Activated CD4-positive, alpha-beta T cell treated with anti-CD3 and anti-CD28 coated beads, Interleukin-2, amount 10 ng/mL, durations not matched to agents 24 days and 14 days (primary cell): ENCODE data around the gene ULK4. TPM values are rescaled to one million over a fixed set of nuclear protein-coding genes. Genes with fewer than 3 reads are reported as not detected.
A peak's percentile ranks its signal among the peaks of the same experiment; 100 is the strongest.
"Not testable (repeated sequence)": the region's sequence is repeated elsewhere in the genome, so short reads cannot be mapped to it uniquely, and the experiment has no call there.

ENCODE experiments used
- DNase-seq: peaks from one replicate; pipeline ENCODE4 v3.0.0; 2022
- H3K27ac Mint-ChIP-seq: one replicate; pipeline ENCODE4 v1.8.0; 2022; ENCODE audit warnings: mild to moderate bottlenecking, mixed read lengths
- H3K27me3 Mint-ChIP-seq: one replicate; pipeline ENCODE4 v1.8.0; 2022; ENCODE audit warnings: mixed read lengths
- H3K36me3 Mint-ChIP-seq: one replicate; pipeline ENCODE4 v1.8.0; 2022; ENCODE audit warnings: low read depth, mild to moderate bottlenecking, mixed read lengths
- H3K4me1 Mint-ChIP-seq: one replicate; pipeline ENCODE4 v1.8.0; 2021; ENCODE audit warnings: mixed read lengths
- H3K4me3 Mint-ChIP-seq: one replicate; pipeline ENCODE4 v1.8.0; 2022; ENCODE audit warnings: mild to moderate bottlenecking, moderate library complexity, mixed read lengths
- H3K9me3 Mint-ChIP-seq: one replicate; pipeline ENCODE4 v1.8.0; 2021; ENCODE audit warnings: mixed read lengths
- intact Hi-C: fragments of 100-400 bp; cut with micrococcal nuclease; formaldehyde crosslinking; loops from one replicate; pipeline ENCODE4 v1.15.1; 2023
- total RNA-seq: library from RNA; stranded (reverse); gene quantifications from 2 replicates; pipeline ENCODE4 v1.2.3, GENCODE V29; 2022

ULK4 gene
- total RNA-seq, 1 donor from 2014 or later, result 10.2 TPM

GRCh38 chr3:41872157-41872556, 89.7 kb downstream of the ULK4 start:
- Mint-ChIP-seq H3K9me3 (no peaks in the 10 kb centered on the region), H3K27me3 (no peaks in the 10 kb centered on the region), H3K4me1 (no peaks in the 10 kb centered on the region), H3K36me3 (no peaks in the 10 kb centered on the region), H3K4me3 (no peak overlapping the region), H3K27ac (no peak overlapping the region)
- DNase-seq, result no peak
- intact Hi-C loops, result no loop called here

DNA sequence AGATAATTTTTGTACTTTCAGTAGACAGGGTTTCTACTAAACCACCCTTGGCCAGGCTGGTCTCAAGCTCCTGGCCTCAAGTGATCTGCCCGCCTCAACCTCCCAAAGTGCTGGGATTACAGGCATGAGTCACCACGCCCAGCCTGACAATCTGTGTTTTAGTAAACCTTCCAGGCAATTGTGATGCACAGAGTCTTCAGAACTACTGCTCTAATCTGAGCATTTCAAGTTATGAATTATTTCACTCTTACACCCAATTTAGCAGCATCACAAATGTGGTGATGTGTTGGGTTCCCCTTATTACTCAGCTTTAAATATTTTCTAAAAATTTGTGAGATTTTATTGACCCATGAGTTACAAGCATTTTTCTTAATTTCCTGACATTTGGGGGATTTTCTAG, 94.4 kb downstream of the ULK4 start:
- Mint-ChIP-seq H3K4me1 (no peaks in the 10 kb centered on the region), H3K4me3 (no peak overlapping the region), H3K27ac (no peak overlapping the region), H3K27me3 (no peaks in the 10 kb centered on the region), H3K9me3 (no peaks in the 10 kb centered on the region), H3K36me3 (no peaks in the 10 kb centered on the region)
- DNase-seq, result no peak
- intact Hi-C loops, result no loop called here

DNA sequence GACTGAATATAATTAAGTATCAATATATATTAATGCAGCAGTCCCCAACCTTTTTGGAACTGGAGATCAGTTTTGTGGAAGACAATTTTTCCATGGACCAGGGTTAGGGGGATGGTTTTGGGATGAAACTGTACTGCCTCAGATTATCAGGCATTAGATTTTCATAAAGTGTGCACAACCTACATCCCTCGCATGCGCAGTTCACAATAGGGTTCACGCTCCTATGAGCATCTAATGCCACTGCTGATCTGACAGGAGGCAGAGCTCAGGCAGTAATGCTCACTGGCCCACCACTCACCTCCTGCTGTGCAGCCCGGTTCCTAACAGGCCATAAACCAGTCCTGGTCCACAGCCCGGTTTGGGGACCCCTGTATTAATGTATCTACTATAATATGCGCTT, 95.6 kb downstream of the ULK4 start:
- Mint-ChIP-seq H3K4me1 (no peaks in the 10 kb centered on the region), H3K27me3 (no peaks in the 10 kb centered on the region), H3K36me3 (no peaks in the 10 kb centered on the region), H3K27ac (no peak overlapping the region), H3K4me3 (no peak overlapping the region), H3K9me3 (no peaks in the 10 kb centered on the region)
- intact Hi-C loops, result no loop called here
- no peak for DNase-seq

GRCh38 chr3:41863024-41863423, 98.9 kb downstream of the ULK4 start:
- Mint-ChIP-seq H3K9me3 (peaks cover 5% of the 10 kb centered on the region), H3K36me3 (peaks cover 2% of the 10 kb centered on the region), H3K4me3 (no peak overlapping the region), H3K4me1 (no peaks in the 10 kb centered on the region), H3K27ac (no peak overlapping the region), H3K27me3 (no peaks in the 10 kb centered on the region)
- peak; percentile 32 for DNase-seq
- intact Hi-C loops, result no loop called here

DNA sequence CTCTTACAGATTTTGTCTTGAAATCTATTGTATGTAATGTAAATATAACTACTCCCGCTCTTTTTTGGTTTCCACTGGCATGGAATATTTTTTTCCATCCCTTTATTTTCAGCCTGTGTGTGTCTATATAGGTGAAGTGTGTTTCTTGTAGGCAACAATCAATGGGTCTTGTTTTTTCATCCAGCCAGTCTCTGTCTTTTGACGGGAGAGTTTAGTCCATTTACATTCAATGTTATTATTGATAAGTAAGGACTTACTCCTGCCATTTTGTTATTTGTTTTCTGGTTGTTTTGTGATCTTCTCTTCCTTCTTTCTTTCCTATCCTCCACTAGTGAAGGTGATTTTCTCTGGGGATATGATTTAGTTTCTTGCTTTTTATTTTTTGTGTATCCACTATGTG, 101.4 kb downstream of the ULK4 start:
- intact Hi-C loops, H3K27ac Mint-ChIP-seq, H3K4me3 Mint-ChIP-seq, H3K27me3 Mint-ChIP-seq, H3K9me3 Mint-ChIP-seq, H3K4me1 Mint-ChIP-seq, H3K36me3 Mint-ChIP-seq, DNase-seq: not testable (repeated sequence)

DNA sequence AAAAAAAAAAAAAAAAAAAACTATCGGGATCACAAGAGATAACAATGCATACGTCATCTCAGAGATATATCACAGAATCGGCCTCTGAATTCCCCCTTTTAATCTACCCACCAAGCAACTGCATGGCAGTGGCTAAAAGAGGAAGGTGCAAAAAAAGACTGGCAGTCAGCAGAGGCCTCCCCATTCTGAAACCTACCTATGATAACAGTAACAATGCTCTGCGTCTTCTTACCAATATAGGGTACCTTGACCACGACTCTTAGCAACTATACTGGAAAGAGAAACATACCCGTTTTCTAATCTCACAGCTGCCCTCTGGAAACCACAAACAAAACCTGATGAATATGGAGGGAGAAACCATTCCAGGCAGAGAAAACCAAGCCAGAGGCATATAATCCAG, 106.9 kb downstream of the ULK4 start:
- H3K9me3 Mint-ChIP-seq, result no peaks in the 10 kb centered on the region

DNA sequence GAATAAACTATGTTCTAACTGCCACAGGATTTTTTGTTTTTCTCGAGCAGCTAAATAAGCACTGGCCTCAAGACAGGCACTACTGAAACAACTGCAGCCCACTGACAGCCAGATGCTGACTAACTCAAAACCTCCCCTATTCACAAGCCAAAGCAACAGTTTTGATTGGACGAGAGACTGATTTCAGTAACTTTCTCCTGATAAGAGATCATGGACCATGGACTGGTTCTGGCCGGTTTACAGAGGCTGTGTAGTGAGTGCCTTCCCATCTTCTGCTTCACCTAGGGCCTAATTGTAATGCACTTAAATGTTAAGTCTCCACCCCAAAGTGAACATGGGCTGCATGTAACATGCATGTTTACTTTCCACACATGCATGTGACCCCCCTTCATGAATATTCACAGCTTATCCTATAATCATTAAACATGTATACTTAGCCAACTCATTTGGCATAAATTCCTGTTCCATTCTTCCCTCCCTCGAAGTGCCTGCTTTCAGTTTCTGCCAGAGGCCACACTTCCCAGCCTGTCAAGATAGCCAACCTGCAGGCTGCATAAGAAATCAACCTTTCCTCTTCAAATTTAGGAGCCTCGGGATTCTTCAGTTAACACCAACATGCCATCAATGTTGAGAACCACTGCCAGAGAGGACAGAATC, 108.2 kb downstream of the ULK4 start:
- no peaks in the 10 kb centered on the region for H3K9me3 Mint-ChIP-seq
- no peaks in the 10 kb centered on the region for H3K27me3 Mint-ChIP-seq
- peaks cover 5% of the 10 kb centered on the region for H3K4me1 Mint-ChIP-seq
- H3K4me3 Mint-ChIP-seq, result no peak overlapping the region
- intact Hi-C loops, result no loop called here
- no peak overlapping the region for H3K27ac Mint-ChIP-seq
- peak; percentile 25 for DNase-seq
- no peaks in the 10 kb centered on the region for H3K36me3 Mint-ChIP-seq

More for the DNA sequence above, 106.9 kb downstream of the ULK4 start:
- Mint-ChIP-seq H3K27me3 (no peaks in the 10 kb centered on the region), H3K27ac (no peak overlapping the region), H3K4me1 (no peaks in the 10 kb centered on the region), H3K4me3 (no peak overlapping the region), H3K36me3 (peaks cover 2% of the 10 kb centered on the region)
- intact Hi-C loops, result no loop called here
- no peak for DNase-seq

GRCh38 chr3:41848753-41849574, 112.9 kb downstream of the ULK4 start:
- peaks cover 6% of the 10 kb centered on the region for H3K4me1 Mint-ChIP-seq
- no peak overlapping the region for H3K27ac Mint-ChIP-seq
- no peak overlapping the region for H3K4me3 Mint-ChIP-seq
- DNase-seq, result no peak
- no peaks in the 10 kb centered on the region for H3K27me3 Mint-ChIP-seq
- intact Hi-C loops, result no loop called here
- H3K9me3 Mint-ChIP-seq, result no peaks in the 10 kb centered on the region
- no peaks in the 10 kb centered on the region for H3K36me3 Mint-ChIP-seq

- DNase-seq, result no peak
- Mint-ChIP-seq H3K36me3 (peaks cover 2% of the 10 kb centered on the region), H3K4me1 (peaks cover 6% of the 10 kb centered on the region), H3K27ac (no peak overlapping the region), H3K27me3 (no peaks in the 10 kb centered on the region), H3K4me3 (no peak overlapping the region), H3K9me3 (peaks cover 9% of the 10 kb centered on the region)
- intact Hi-C loops, result no loop called here
These were observed 114.2 kb downstream of the ULK4 start for GRCh38 chr3:41847679-41848078.

DNA sequence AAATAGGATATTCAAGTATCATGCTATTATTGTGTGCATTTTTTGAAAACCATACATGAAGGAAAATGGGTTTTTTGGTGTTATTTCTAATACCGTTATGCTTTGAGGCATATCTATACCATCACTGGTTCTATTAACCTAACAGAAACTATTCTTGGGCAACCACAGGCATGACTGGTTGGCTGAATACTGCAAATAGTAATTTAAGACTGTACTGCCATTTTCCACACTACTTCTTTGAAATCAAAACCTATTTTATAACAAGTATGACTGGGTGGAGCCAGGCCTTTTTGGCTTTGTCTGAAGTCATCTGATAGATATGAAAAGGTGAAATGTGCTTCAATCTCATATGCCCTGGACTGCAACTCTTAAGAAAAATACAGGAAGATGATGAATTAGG, 115.1 kb downstream of the ULK4 start:
- H3K27me3 Mint-ChIP-seq, result no peaks in the 10 kb centered on the region
- no peak for DNase-seq
- peaks cover 6% of the 10 kb centered on the region for H3K4me1 Mint-ChIP-seq
- peaks cover 17% of the 10 kb centered on the region for H3K9me3 Mint-ChIP-seq
- no peak overlapping the region for H3K4me3 Mint-ChIP-seq
- no peak overlapping the region for H3K27ac Mint-ChIP-seq
- intact Hi-C loops, result no loop called here
- H3K36me3 Mint-ChIP-seq, result peaks cover 2% of the 10 kb centered on the region

DNA sequence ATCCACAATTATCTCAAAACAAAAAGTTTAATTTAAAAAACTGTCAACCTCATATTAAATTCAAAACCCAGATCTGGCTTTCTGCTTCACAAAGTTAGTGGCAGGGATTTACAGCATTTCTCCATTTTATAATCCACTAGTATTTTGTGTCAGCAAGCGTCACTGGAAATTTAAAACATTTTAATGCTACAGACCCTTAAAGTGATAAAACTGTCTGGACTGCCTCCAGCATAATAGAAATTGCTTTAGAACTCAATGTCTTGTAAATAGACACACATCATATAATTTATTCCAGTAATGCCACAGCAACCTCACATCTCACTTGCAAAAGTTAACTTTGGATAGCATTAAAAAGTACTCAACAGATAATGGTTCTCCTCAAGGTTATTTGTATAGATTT, 116.1 kb downstream of the ULK4 start:
- no peak overlapping the region for H3K27ac Mint-ChIP-seq
- no peaks in the 10 kb centered on the region for H3K27me3 Mint-ChIP-seq
- peaks cover 19% of the 10 kb centered on the region for H3K9me3 Mint-ChIP-seq
- H3K36me3 Mint-ChIP-seq, result peaks cover 3% of the 10 kb centered on the region
- intact Hi-C loops, result no loop called here
- no peak overlapping the region for H3K4me3 Mint-ChIP-seq
- H3K4me1 Mint-ChIP-seq, result peaks cover 6% of the 10 kb centered on the region
- no peak for DNase-seq

- H3K27me3 Mint-ChIP-seq, intact Hi-C loops, H3K27ac Mint-ChIP-seq, H3K36me3 Mint-ChIP-seq, H3K4me3 Mint-ChIP-seq, DNase-seq, H3K4me1 Mint-ChIP-seq: not testable (repeated sequence)
- H3K9me3 Mint-ChIP-seq, result peaks cover 19% of the 10 kb centered on the region
These were observed 117.6 kb downstream of the ULK4 start for GRCh38 chr3:41844256-41844655.

- H3K9me3 Mint-ChIP-seq, result peaks cover 19% of the 10 kb centered on the region
- DNase-seq, H3K4me3 Mint-ChIP-seq, H3K4me1 Mint-ChIP-seq, intact Hi-C loops, H3K36me3 Mint-ChIP-seq, H3K27ac Mint-ChIP-seq, H3K27me3 Mint-ChIP-seq: not testable (repeated sequence)
These were observed 120.8 kb downstream of the ULK4 start for GRCh38 chr3:41840936-41841668.
